OCI-LY1 (cell line): ENCODE results near the gene PRKCH.

Experiments used
- H2AFZ ChIP-seq: fragments of 200-600 bp; sonication (generic), shearing (Covaris generic); 2 replicates; pipeline ENCODE4 v1.6.0; 2014; ENCODE audit warnings: antibody characterized with exemption, mild to moderate bottlenecking, low read length
- H3F3A ChIP-seq: fragments of 200-600 bp; sonication (generic), shearing (Covaris generic); 2 replicates; pipeline ENCODE4 v1.6.0; 2014; ENCODE audit warnings: mild to moderate bottlenecking, antibody characterized with exemption, low read length, moderate library complexity; ENCODE audit not compliant: insufficient read depth
- H3K27ac ChIP-seq: fragments of 200-600 bp; sonication (generic); 2 replicates; pipeline ENCODE4 v1.5.1; 2014; ENCODE audit warnings: low read length, mixed run types, mild to moderate bottlenecking, low read depth; ENCODE audit not compliant: poor library complexity, severe bottlenecking
- H3K27me3 ChIP-seq: fragments of 200-600 bp; sonication (generic); 2 replicates; pipeline ENCODE4 v1.6.0; 2014; ENCODE audit warnings: antibody characterized with exemption, mild to moderate bottlenecking, low read length, moderate library complexity; ENCODE audit not compliant: insufficient read depth
- H3K36me3 ChIP-seq: fragments of 200-600 bp; sonication (generic); 2 replicates; pipeline ENCODE4 v1.6.1; 2014; ENCODE audit warnings: mild to moderate bottlenecking, antibody characterized with exemption, low read length, moderate library complexity, mixed read lengths; ENCODE audit not compliant: insufficient read depth
- H3K4me1 ChIP-seq: fragments of 200-600 bp; sonication (generic); 2 replicates; pipeline ENCODE4 v1.5.1; 2014; ENCODE audit warnings: mild to moderate bottlenecking, low read length, moderate library complexity; ENCODE audit not compliant: insufficient read depth, severe bottlenecking
- H3K4me2 ChIP-seq: fragments of 200-600 bp; sonication (generic), shearing (Covaris generic); 2 replicates; pipeline ENCODE4 v1.6.1; 2014; ENCODE audit warnings: low read length
- H3K4me3 ChIP-seq: fragments of 200-600 bp; sonication (generic); 2 replicates; pipeline ENCODE4 v1.5.1; 2014; ENCODE audit warnings: low read length, low read depth, mild to moderate bottlenecking, mixed read lengths; ENCODE audit not compliant: poor library complexity, severe bottlenecking
- H3K79me2 ChIP-seq: fragments of 200-600 bp; shearing (Covaris generic); 2 replicates; pipeline ENCODE4 v1.6.1; 2016; ENCODE audit warnings: mixed run types, low read length, mixed read lengths; ENCODE audit not compliant: insufficient read depth
- H3K9ac ChIP-seq: fragments of 200-600 bp; sonication (generic), shearing (Covaris generic); 2 replicates; pipeline ENCODE4 v1.6.1; 2014; ENCODE audit warnings: mild to moderate bottlenecking, low read length, mixed read lengths
- H3K9me2 ChIP-seq: fragments of 200-600 bp; sonication (generic), shearing (Covaris generic); 2 replicates; pipeline ENCODE4 v1.6.1; 2014; ENCODE audit warnings: low read depth, mild to moderate bottlenecking, low read length, mixed read lengths
- H3K9me3 ChIP-seq: fragments of 200-600 bp; shearing (Covaris generic); 2 replicates; pipeline ENCODE4 v1.6.1; 2014; ENCODE audit warnings: low read length, mixed read lengths
- H4K20me1 ChIP-seq: fragments of 200-600 bp; sonication (generic), shearing (Covaris generic); 2 replicates; pipeline ENCODE4 v1.6.0; 2016; ENCODE audit warnings: mild to moderate bottlenecking, low read length; ENCODE audit not compliant: insufficient read depth
- EZH2 ChIP-seq: fragments of 200-600 bp; sonication (generic), shearing (Covaris generic); IDR thresholded peaks from 2 replicates; pipeline ENCODE4 v1.8.0; 2017; ENCODE audit warnings: borderline replicate concordance, mixed run types, mild to moderate bottlenecking, antibody characterized with exemption, low read length, moderate library complexity, mixed read lengths
- TF ChIP-seq, protein P1 (sequence below): fragments of 200-600 bp; sonication (generic), shearing (Covaris generic); IDR thresholded peaks from 2 replicates; pipeline ENCODE4 v1.5.1; 2017; ENCODE audit warnings: mild to moderate bottlenecking, antibody characterized with exemption, low read length, moderate library complexity, mixed read lengths

The PRKCH gene

GRCh38 chr14:61428261-61428660 is 106.9 kb downstream of the PRKCH start:
- no peaks in the 10 kb centered on the region for H3K79me2 ChIP-seq
- H3K9me3 ChIP-seq: no peaks in the 10 kb centered on the region
- no peaks in the 10 kb centered on the region for H4K20me1 ChIP-seq

DNA sequence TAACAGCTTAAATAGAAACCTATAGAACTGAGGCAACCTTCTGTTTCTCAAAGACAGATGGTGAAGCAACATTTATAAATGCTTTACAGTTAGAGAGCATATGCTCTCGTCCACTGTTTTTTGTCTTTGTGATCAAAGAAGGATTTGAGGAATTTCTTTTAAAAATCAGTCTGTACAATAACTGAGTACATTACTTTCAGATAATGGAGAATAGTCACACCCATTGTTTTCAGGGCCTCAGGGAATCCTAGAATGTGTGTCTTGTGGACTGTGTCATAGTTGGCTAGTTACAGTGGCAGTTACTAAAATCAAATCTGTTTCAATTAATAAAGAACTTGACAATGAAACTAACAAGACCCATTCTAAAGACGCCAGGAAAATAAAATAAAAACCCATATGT is 107.9 kb downstream of the PRKCH start:
- Histone ChIP-seq H4K20me1 (no peaks in the 10 kb centered on the region), H3K27me3 (peaks cover 7% of the 10 kb centered on the region; the same call in 1 of the 2 replicates), H3K9me3 (no peaks in the 10 kb centered on the region), H3F3A (no peaks in the 10 kb centered on the region), H3K27ac (no peak overlapping the region), H3K4me3 (no peak overlapping the region), H3K36me3 (no peaks in the 10 kb centered on the region), H2AFZ (no peak overlapping the region), H3K4me2 (no peak overlapping the region), H3K4me1 (no peaks in the 10 kb centered on the region), H3K79me2 (no peaks in the 10 kb centered on the region), H3K9ac (no peak overlapping the region), H3K9me2 (no peaks in the 10 kb centered on the region)
- TF ChIP-seq, protein P1, sequence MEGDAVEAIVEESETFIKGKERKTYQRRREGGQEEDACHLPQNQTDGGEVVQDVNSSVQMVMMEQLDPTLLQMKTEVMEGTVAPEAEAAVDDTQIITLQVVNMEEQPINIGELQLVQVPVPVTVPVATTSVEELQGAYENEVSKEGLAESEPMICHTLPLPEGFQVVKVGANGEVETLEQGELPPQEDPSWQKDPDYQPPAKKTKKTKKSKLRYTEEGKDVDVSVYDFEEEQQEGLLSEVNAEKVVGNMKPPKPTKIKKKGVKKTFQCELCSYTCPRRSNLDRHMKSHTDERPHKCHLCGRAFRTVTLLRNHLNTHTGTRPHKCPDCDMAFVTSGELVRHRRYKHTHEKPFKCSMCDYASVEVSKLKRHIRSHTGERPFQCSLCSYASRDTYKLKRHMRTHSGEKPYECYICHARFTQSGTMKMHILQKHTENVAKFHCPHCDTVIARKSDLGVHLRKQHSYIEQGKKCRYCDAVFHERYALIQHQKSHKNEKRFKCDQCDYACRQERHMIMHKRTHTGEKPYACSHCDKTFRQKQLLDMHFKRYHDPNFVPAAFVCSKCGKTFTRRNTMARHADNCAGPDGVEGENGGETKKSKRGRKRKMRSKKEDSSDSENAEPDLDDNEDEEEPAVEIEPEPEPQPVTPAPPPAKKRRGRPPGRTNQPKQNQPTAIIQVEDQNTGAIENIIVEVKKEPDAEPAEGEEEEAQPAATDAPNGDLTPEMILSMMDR: no peak
- TF ChIP-seq EZH2: no peak

More at GRCh38 chr14:61428261-61428660, 106.9 kb downstream of the PRKCH start:
- TF ChIP-seq, protein P1: no peak
- TF ChIP-seq EZH2: no peak
- Histone ChIP-seq H3K4me2 (no peak overlapping the region), H3K4me1 (no peaks in the 10 kb centered on the region), H3K9me2 (no peaks in the 10 kb centered on the region), H3F3A (no peaks in the 10 kb centered on the region), H2AFZ (no peak overlapping the region), H3K27ac (no peak overlapping the region), H3K36me3 (no peaks in the 10 kb centered on the region), H3K9ac (no peak overlapping the region), H3K4me3 (no peak overlapping the region), H3K27me3 (peaks cover 7% of the 10 kb centered on the region; the same call in 1 of the 2 replicates)

DNA sequence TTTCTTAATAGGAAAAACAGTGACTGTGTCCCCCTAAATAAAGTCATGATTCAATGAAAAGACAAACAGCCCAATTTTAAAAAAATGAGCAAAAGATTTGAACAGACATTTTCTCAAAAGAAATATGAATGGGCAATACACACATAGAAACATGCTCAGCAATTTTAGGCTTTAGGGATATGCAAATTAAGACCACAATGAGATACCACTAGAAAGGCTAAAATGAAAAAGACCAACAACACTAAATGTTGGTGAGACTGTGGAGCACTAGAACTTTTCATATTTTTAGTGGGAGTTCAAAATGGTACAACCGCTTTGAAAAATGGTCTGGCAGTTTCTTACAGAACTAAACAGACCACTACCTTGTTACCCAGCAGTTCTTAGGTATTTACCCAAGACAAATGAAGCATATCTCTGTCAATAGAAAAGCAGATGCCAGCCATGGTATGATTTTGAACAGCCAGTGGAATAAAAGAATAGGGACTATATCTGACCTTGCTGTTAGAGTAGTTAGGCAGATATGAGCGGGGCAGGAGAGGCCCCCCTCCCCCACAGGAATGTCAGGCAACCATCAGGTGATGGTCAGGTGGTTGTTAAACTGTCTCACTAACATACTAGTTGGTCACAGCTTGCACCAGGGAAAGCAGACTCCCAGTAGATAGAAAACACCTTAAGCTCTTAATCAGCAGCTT is 108.8 kb downstream of the PRKCH start:
- no peak overlapping the region for H3K27ac ChIP-seq
- no peaks in the 10 kb centered on the region for H3K4me1 ChIP-seq
- no peaks in the 10 kb centered on the region for H3F3A ChIP-seq
- no peaks in the 10 kb centered on the region for H3K79me2 ChIP-seq
- H3K9me3 ChIP-seq: no peaks in the 10 kb centered on the region
- H4K20me1 ChIP-seq: no peaks in the 10 kb centered on the region
- H3K4me2 ChIP-seq: no peak overlapping the region
- TF ChIP-seq EZH2: no peak
- TF ChIP-seq, protein P1: no peak
- no peaks in the 10 kb centered on the region for H3K36me3 ChIP-seq
- peaks cover 7% of the 10 kb centered on the region; the same call in 1 of the 2 replicates for H3K27me3 ChIP-seq
- no peak overlapping the region for H3K4me3 ChIP-seq
- no peak overlapping the region for H2AFZ ChIP-seq
- H3K9ac ChIP-seq: no peak overlapping the region
- no peaks in the 10 kb centered on the region for H3K9me2 ChIP-seq
